WERI-Rb-1 (cell line): Measurements from ENCODE around the gene RAB20.

Experiments
- DNase-seq: peaks from one replicate; pipeline ENCODE4 v3.0.0-alpha.2; 2020
- H3K27ac ChIP-seq: fragments of 250-450 bp; sonication (Bioruptor Pico); 2 replicates; pipeline ENCODE4 v1.5.1; 2020; ENCODE audit warnings: mild to moderate bottlenecking, moderate library complexity
- H3K27me3 ChIP-seq: fragments of 250-450 bp; sonication (Bioruptor Pico); 2 replicates; pipeline ENCODE4 v1.5.1; 2021; ENCODE audit warnings: mild to moderate bottlenecking, low read depth, moderate library complexity; ENCODE audit not compliant: insufficient read depth, severe bottlenecking
- H3K36me3 ChIP-seq: fragments of 250-450 bp; sonication (Bioruptor Pico); 2 replicates; pipeline ENCODE4 v1.5.1; 2020; ENCODE audit warnings: mild to moderate bottlenecking, moderate library complexity
- H3K4me3 ChIP-seq: 2 replicates; pipeline ENCODE4 v1.5.1; 2011; ENCODE audit warnings: low read depth, mild to moderate bottlenecking, control low read depth, low read length
- H3K9me3 ChIP-seq: fragments of 250-450 bp; sonication (Bioruptor Pico); 2 replicates; pipeline ENCODE4 v1.5.1; 2021; ENCODE audit warnings: mild to moderate bottlenecking, moderate library complexity; ENCODE audit not compliant: severe bottlenecking
- CTCF ChIP-seq: IDR thresholded peaks from 2 replicates; pipeline ENCODE4 v1.5.1; 2011; ENCODE audit warnings: low read depth, mild to moderate bottlenecking, control low read depth, inconsistent platforms, low read length

Gene RAB20

GRCh38 chr13:110474713-110475112 is 86.8 kb downstream of the RAB20 start:
- H3K9me3 ChIP-seq: no peaks in the 10 kb centered on the region
- no peak for DNase-seq
- H3K36me3 ChIP-seq: peaks cover 4% of the 10 kb centered on the region
- H3K27me3 ChIP-seq: peaks cover 4% of the 10 kb centered on the region
- H3K27ac ChIP-seq: no peak overlapping the region
- no peak overlapping the region for H3K4me3 ChIP-seq
- TF ChIP-seq CTCF: no peak
